Stomach smooth muscle (tissue), 2 donors: Measurements from ENCODE around the gene PROK1.

Experiments
- H3K27ac ChIP-seq: one replicate; pipeline ENCODE4 v1.7.0; 2013; ENCODE audit warnings: mild to moderate bottlenecking, low read length, inconsistent platforms
- H3K27me3 ChIP-seq, 2 donors: one replicate each; pipeline ENCODE4 v1.7.0; 2013; ENCODE audit warnings: low read length in 2 of 2; ENCODE audit not compliant: insufficient read depth in 2 of 2, control insufficient read depth in 1 of 2
- H3K36me3 ChIP-seq, 2 donors: one replicate each; pipeline ENCODE4 v1.7.0; 2013; ENCODE audit warnings: low read length in 2 of 2; ENCODE audit not compliant: control insufficient read depth in 2 of 2, insufficient read depth in 2 of 2
- H3K4me1 ChIP-seq: one replicate; pipeline ENCODE4 v1.7.0; 2013; ENCODE audit warnings: low read length; ENCODE audit not compliant: control insufficient read depth, insufficient read depth
- H3K4me3 ChIP-seq, 2 donors: one replicate each; pipeline ENCODE4 v1.7.0; 2013; ENCODE audit warnings: low read length in 2 of 2
- H3K9ac ChIP-seq, 2 donors: one replicate each; pipeline ENCODE4 v1.7.0; 2013; ENCODE audit warnings: low read length in 2 of 2, mild to moderate bottlenecking in 1 of 2
- H3K9me3 ChIP-seq, 2 donors: one replicate each; pipeline ENCODE4 v1.7.0; 2013; ENCODE audit warnings: low read length in 2 of 2; ENCODE audit not compliant: control insufficient read depth in 2 of 2
- donor health status: healthy.
- donor health status: Pancreatic carcinoma.

The PROK1 gene

DNA sequence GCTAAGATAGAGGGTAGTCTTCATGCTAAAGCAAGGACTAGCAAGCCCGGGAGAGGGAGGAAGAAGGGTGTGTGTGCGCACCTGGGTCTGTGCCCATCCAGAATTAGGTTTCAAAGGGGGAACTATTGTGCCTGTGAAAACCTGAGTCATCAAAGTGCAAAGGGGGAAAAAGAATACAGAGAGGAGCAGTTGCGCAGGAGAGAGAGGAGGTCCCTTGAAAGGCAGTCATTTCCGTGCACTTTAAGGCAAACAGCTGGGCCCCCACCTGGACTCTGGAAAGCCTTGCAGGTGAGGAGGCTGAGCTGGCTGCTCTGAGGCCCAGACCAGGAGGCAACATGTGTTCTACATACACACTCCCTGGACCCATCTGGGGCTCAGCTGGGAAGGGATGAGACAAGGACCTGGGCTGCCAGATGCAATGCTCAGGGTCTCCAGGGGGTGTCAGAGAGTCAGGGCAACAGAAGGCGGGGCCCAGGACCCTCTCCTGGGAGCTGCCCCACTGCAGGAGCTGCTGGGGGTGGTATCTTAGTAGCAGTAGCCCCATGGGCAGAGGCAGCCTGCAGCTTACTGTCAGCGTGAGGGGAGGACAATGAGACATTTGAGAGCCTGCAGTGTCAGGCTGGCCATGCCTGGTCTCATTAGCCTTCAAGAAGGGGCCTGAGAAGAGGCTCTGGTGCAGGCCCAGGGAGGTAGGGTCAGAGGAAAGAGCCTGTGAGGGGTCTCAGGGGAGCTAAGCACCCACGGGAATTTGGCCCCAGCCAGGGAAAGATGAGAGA lies 14.3 kb downstream of the PROK1 start:
- peaks cover 4% of the 10 kb centered on the region for H3K4me1 ChIP-seq
- no peak overlapping the region for H3K4me3 ChIP-seq
- no peak overlapping the region for H3K9ac ChIP-seq
- no peaks in the 10 kb centered on the region for H3K9me3 ChIP-seq
- no peaks in the 10 kb centered on the region for H3K36me3 ChIP-seq
- no peak overlapping the region for H3K27ac ChIP-seq
- H3K27me3 ChIP-seq: no peaks in the 10 kb centered on the region

DNA sequence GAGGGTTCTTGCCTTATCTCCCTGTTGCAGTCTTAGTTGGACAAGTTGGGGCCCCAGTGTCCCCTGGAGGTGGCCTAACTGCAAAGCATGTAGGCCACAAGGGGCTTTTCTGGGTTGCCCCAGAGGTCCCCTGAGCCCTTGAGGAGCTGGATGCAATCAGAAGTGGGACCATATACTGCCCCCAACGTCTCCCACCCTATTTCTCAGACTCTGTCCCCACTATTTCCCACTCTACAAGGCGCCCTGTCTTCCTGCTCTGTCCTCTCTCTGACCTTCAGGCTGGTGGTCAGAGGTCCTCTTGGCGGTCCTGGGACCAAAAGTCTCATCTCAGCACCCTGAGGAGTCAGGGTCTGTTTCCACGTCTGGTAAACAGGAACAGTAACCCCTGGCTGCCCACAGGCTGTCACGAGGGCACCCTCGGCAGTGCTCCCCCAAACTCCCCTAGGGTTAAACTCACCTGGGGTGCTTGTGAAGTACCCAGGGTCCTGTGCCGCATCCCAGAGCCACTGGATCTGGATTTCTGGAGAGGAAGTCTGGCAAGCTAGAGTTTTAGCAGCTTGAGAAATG lies 14.9 kb downstream of the PROK1 start:
- Histone ChIP-seq H3K9ac (no peak overlapping the region), H3K36me3 (no peaks in the 10 kb centered on the region), H3K27ac (no peak overlapping the region), H3K27me3 (no peaks in the 10 kb centered on the region), H3K9me3 (no peaks in the 10 kb centered on the region), H3K4me3 (no peak overlapping the region), H3K4me1 (peaks cover 4% of the 10 kb centered on the region)

DNA sequence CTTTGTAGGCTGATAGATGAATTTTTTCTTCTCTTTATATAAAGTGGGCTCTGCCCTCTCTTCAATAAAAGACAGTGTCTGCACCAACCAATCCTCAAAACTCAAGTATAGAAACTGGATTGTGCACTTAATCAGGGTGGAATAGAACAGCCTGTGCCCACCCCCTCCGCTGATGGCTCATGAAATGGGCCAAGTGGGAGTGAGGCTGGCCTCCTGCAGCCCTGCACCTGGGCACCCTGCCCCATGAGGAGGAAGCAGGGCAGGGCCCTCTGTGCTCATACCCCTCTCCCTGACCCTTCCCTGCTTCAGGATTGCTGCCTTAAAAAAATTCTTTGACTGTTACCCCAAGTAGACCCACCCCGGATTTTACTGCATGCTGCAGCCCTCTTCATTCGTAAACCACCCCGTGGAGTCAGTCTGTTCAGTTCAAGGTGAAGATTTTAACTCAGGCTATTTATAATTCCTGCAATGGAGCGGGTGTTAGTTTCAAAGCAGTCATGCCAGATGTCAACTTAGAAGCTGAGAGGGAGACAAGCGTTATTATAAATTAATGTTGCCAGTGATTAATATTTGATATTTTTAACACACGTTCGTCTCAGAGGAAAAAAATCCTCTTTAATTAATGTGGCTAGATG lies 15.8 kb downstream of the PROK1 start:
- Histone ChIP-seq H3K27me3 (no peaks in the 10 kb centered on the region), H3K9ac (no peak overlapping the region), H3K4me3 (no peak overlapping the region), H3K36me3 (no peaks in the 10 kb centered on the region), H3K4me1 (peaks cover 4% of the 10 kb centered on the region), H3K27ac (no peak overlapping the region), H3K9me3 (no peaks in the 10 kb centered on the region)

- H3K27me3 ChIP-seq: peaks cover 0 to 3% of the 10 kb centered on the region in 2 donors
- H3K4me1 ChIP-seq: no peaks in the 10 kb centered on the region
- H3K9me3 ChIP-seq: no peaks in the 10 kb centered on the region
- H3K4me3 ChIP-seq: no peak overlapping the region
- H3K27ac ChIP-seq: no peak overlapping the region
- no peaks in the 10 kb centered on the region for H3K36me3 ChIP-seq
- H3K9ac ChIP-seq: no peak overlapping the region
These were observed 20.2 kb downstream of the PROK1 start for GRCh38 chr1:110471131-110471530.

DNA sequence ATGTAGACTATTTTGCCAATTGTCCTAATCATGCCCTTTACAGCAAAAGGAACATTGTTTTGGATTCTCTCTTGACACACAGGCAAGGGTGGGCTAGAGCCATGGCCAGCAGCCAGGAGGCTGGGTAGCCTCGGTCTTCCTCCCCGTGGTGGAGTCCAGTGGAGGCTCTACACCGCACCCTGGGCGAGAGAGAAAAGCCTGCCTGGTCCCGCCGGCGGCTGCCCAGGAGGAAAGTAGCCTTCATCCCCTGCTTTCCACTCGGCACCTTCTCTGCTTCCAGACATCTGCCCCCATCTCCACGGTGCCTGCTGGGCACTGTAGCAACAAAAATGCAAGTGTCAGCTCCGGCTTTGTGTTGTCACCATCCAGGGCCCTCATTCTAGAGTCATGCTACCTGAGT lies 21.6 kb downstream of the PROK1 start:
- H3K27ac ChIP-seq: no peak overlapping the region
- no peaks in the 10 kb centered on the region for H3K36me3 ChIP-seq
- H3K27me3 ChIP-seq: peaks cover 0 to 3% of the 10 kb centered on the region in 2 donors
- no peak overlapping the region for H3K9ac ChIP-seq
- H3K9me3 ChIP-seq: no peaks in the 10 kb centered on the region
- no peak overlapping the region for H3K4me3 ChIP-seq
- H3K4me1 ChIP-seq: no peaks in the 10 kb centered on the region

GRCh38 chr1:110474444-110474843 lies 23.5 kb downstream of the PROK1 start:
- no peak overlapping the region for H3K9ac ChIP-seq
- no peak overlapping the region for H3K27ac ChIP-seq
- no peaks in the 10 kb centered on the region for H3K36me3 ChIP-seq
- peaks cover 0 to 3% of the 10 kb centered on the region in 2 donors for H3K27me3 ChIP-seq
- H3K4me3 ChIP-seq: no peak overlapping the region
- no peaks in the 10 kb centered on the region for H3K4me1 ChIP-seq
- no peaks in the 10 kb centered on the region for H3K9me3 ChIP-seq

- Histone ChIP-seq H3K4me3 (no peak overlapping the region), H3K36me3 (no peaks in the 10 kb centered on the region), H3K9ac (no peak overlapping the region), H3K9me3 (no peaks in the 10 kb centered on the region), H3K27me3 (peaks cover 0 to 3% of the 10 kb centered on the region in 2 donors), H3K27ac (no peak overlapping the region), H3K4me1 (no peaks in the 10 kb centered on the region)
These were observed 24.5 kb downstream of the PROK1 start for GRCh38 chr1:110475362-110476027.

GRCh38 chr1:110476028-110476765 lies 25.2 kb downstream of the PROK1 start:
- Histone ChIP-seq H3K9ac (no peak overlapping the region), H3K27me3 (peaks cover 0 to 3% of the 10 kb centered on the region in 2 donors), H3K27ac (no peak overlapping the region), H3K9me3 (no peaks in the 10 kb centered on the region), H3K4me3 (no peak overlapping the region), H3K4me1 (no peaks in the 10 kb centered on the region), H3K36me3 (no peaks in the 10 kb centered on the region)

DNA sequence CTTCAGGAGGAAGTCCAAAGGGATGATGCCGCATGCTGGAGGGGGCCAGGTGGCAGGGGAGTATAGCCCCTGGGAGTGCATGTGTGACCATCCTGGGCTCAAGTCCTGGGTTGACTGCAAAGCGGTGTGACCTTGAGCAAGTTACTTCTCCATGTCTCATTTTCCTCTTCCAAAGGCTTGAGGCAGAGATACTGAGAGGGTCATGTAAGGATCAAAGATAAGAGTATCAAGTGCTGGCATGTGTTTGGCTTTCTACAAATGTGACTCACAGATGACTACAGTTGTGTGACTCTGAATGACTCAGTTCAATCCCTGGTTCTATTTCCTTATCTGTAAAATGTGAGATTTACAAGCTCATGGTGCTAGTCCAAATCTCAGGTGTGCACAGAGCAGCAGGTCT lies 26.1 kb downstream of the PROK1 start:
- peaks cover 0 to 3% of the 10 kb centered on the region in 2 donors for H3K27me3 ChIP-seq
- H3K36me3 ChIP-seq: no peaks in the 10 kb centered on the region
- H3K9me3 ChIP-seq: no peaks in the 10 kb centered on the region
- no peak overlapping the region for H3K27ac ChIP-seq
- no peak overlapping the region for H3K9ac ChIP-seq
- no peaks in the 10 kb centered on the region for H3K4me1 ChIP-seq
- no peak overlapping the region for H3K4me3 ChIP-seq

- Histone ChIP-seq H3K27ac (no peak overlapping the region), H3K4me1 (no peaks in the 10 kb centered on the region)
These were observed 26.6 kb downstream of the PROK1 start for GRCh38 chr1:110477445-110477957.

More at GRCh38 chr1:110477445-110477957, 26.6 kb downstream of the PROK1 start:
- Histone ChIP-seq H3K27me3 (peaks cover 0 to 3% of the 10 kb centered on the region in 2 donors), H3K36me3 (no peaks in the 10 kb centered on the region), H3K9me3 (no peaks in the 10 kb centered on the region), H3K9ac (no peak overlapping the region), H3K4me3 (no peak overlapping the region)
